Measurements from ENCODE around the gene FOXD4L5. TPM values are rescaled to one million over a fixed set of nuclear protein-coding genes. Genes with fewer than 3 reads are reported as not detected.
"Not testable (repeated sequence)": the region's sequence is repeated elsewhere in the genome, so short reads cannot be mapped to it uniquely, and the experiment has no call there.

Gene FOXD4L5
- total RNA-seq = 0.08 TPM

DNA sequence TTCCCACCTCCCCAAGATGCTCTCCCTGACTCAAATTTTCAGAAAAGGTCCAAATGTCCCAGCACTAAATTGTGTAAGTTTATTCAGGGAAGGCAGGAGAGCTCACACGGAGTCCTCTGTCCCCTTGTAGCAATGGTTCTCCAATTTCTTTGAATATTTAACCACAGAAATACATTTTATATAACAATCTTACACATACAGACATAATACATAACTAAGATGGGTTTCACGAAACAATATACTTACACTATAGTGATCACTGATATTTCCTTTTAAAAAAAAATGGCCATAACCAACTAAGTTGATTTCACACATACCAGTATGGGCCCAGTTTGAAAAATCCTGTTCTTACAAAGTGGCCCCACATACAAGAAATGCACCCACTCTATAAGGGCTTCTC lies at the start of gene FOXD4L5:
Gene FOXD4L5 (minus strand): TSS at position 101 of the 400 bp plus-strand sequence. CDS start 832 bp downstream, outside the sequence.
- not testable (repeated sequence) for ATAC-seq; DNase-seq (ENCODE audit: low spot score)

DNA sequence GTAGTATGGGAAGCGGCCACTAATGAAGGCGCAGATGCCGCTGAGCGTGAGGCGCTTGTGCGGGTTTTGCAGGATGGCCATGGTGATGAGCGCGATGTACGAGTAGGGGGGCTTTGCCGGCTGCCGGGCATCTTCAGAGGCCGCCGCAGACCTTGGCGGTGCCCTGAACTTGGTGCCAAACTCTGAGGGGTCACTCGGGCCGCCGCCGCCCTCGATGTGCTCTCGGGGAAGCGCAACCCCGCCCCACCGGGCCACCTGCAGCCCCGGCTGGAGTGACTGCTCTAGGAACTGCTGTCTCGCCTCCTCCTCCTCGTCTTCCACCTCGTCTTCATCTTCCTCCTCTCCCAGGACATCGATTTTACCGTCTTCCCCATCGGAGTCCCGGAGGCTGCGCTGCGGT lies 1.1 kb downstream of the FOXD4L5 start:
- not testable (repeated sequence) for ATAC-seq

DNA sequence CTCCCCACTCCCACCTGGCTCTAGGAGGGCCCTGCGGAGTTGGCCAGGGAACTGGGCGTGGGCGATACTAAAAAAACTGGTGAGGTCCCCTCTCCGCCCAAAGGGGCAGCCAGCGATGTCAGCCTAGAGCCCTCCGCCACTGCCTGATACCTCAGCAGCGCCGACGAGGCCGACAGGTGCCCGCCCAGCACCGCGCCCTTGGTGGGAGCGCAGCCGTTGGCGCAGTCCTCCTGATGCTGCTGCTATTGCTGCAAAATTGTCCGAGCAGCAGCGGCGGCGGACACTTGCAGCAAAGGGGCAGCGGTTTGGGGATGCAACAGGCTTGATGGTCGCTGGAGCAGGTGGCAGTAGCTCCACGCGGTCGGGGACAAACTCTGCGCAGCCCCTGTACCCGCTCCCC lies 2.0 kb downstream of the FOXD4L5 start:
- ATAC-seq; DNase-seq (ENCODE audit: low spot score): not testable (repeated sequence)

More for the DNA sequence above, 1.1 kb downstream of the FOXD4L5 start:
- DNase-seq (ENCODE audit: low spot score) = not testable (repeated sequence)
